ENCODE measurements around the gene ZNF24.

- peak; percentile 90 to 98 (median 93) for TF ChIP-seq POLR2AphosphoS5 (IDR thresholded peaks at IDR 0.05)
- peak in 2 of 3 donors; percentile 7 to 12 for TF ChIP-seq CTCF (IDR thresholded peaks at IDR 0.05)
These were observed at the start of gene ZNF24 for GRCh38 chr18:35343936-35344735.

All from breast epithelium (tissue), 3 donors.